ACHN (cell line): ENCODE measurements around the gene PLXNA1.
A peak's percentile ranks its signal among the peaks of the same experiment; 100 is the strongest.

Experiments
- DNase-seq: peaks from one replicate; pipeline ENCODE4 v3.0.0-alpha.2; 2015
- in situ Hi-C: cut with HindIII; loops from 2 replicates; pipeline ENCODE4 v1.10.0; 2017; ENCODE audit warnings: low sequenced_read_pairs, low pct_ligation_motif_present, low pct_unique_long_range_greater_than_20kb

The PLXNA1 gene

GRCh38 chr3:127009531-127009930 is 26.6 kb downstream of the PLXNA1 start:
- in situ Hi-C loops: no loop called here
- no peak for DNase-seq

GRCh38 chr3:127011270-127011992 is 28.5 kb downstream of the PLXNA1 start:
- no peak for DNase-seq
- in situ Hi-C loops: no loop called here

GRCh38 chr3:127012091-127012490 is 29.2 kb downstream of the PLXNA1 start:
- DNase-seq: no peak
- in situ Hi-C loops: no loop called here

GRCh38 chr3:127013181-127013580 is 30.3 kb downstream of the PLXNA1 start:
- DNase-seq: no peak
- in situ Hi-C loops: no loop called here

- in situ Hi-C loops: no loop called here
- DNase-seq: no peak
These were observed 31.0 kb downstream of the PLXNA1 start for GRCh38 chr3:127013758-127014535.

- DNase-seq: no peak
- in situ Hi-C loops: no loop called here
These were observed 31.8 kb downstream of the PLXNA1 start for GRCh38 chr3:127014536-127015281.

GRCh38 chr3:127015282-127016042 is 32.5 kb downstream of the PLXNA1 start:
- no peak for DNase-seq
- in situ Hi-C loops: no loop called here

GRCh38 chr3:127016043-127016343 is 33.1 kb downstream of the PLXNA1 start:
- in situ Hi-C loops: no loop called here
- DNase-seq: no peak

GRCh38 chr3:127016461-127016860 is 33.5 kb downstream of the PLXNA1 start:
- in situ Hi-C loops: no loop called here
- DNase-seq: no peak

- in situ Hi-C loops: no loop called here
- no peak for DNase-seq
These were observed 34.3 kb downstream of the PLXNA1 start for GRCh38 chr3:127017229-127017628.

- in situ Hi-C loops: no loop called here
- no peak for DNase-seq
These were observed 34.9 kb downstream of the PLXNA1 start for GRCh38 chr3:127017781-127018180.

GRCh38 chr3:127018306-127018828 is 35.5 kb downstream of the PLXNA1 start:
- DNase-seq: no peak
- in situ Hi-C loops: no loop called here

- DNase-seq: peak; percentile 55
- in situ Hi-C loops: no loop called here
These were observed 36.5 kb downstream of the PLXNA1 start for GRCh38 chr3:127019449-127019848.

GRCh38 chr3:127020543-127020942 is 37.6 kb downstream of the PLXNA1 start:
- in situ Hi-C loops: no loop called here
- no peak for DNase-seq

GRCh38 chr3:127022849-127023248 is 39.9 kb downstream of the PLXNA1 start:
- DNase-seq: no peak
- in situ Hi-C loops: no loop called here

- in situ Hi-C loops: no loop called here
- DNase-seq: no peak
These were observed 42.5 kb downstream of the PLXNA1 start for GRCh38 chr3:127025456-127025855.

GRCh38 chr3:127026036-127026435 is 43.1 kb downstream of the PLXNA1 start:
- in situ Hi-C loops: no loop called here
- no peak for DNase-seq

GRCh38 chr3:127026661-127027060 is 43.7 kb downstream of the PLXNA1 start:
- DNase-seq: no peak
- in situ Hi-C loops: no loop called here
